HepG2 (cell line): ENCODE data around the gene RPL39. TPM values are rescaled to one million over a fixed set of nuclear protein-coding genes. Genes with fewer than 3 reads are reported as not detected.
A peak's percentile ranks its signal among the peaks of the same experiment; 100 is the strongest.

ENCODE experiments used
- CHD4 ChIP-seq: fragments of 200-600 bp; sonication (generic); IDR thresholded peaks from 2 replicates; pipeline ENCODE4 v1.7.0; 2017; ENCODE audit warnings: mild to moderate bottlenecking, low read length, borderline replicate concordance
- FOXP1 ChIP-seq, 2 experiments: fragments of 450-650 bp in 1 of 2; IDR thresholded peaks; 2 replicates each; pipeline ENCODE4 v1.6.1; 2017 to 2018; ENCODE audit warnings: antibody characterized with exemption in 1 of 2
- MEIS2 ChIP-seq: sonication (generic); formaldehyde crosslinking; IDR thresholded peaks from 2 replicates; pipeline ENCODE4 v1.9.0; 2021; ENCODE audit warnings: mild to moderate bottlenecking, missing genetic modification reagents
- NR1H2 ChIP-seq: sonication (generic); formaldehyde crosslinking; IDR thresholded peaks from 2 replicates; pipeline ENCODE4 v1.8.1; 2022; ENCODE audit warnings: low read depth, missing genetic modification reagents, borderline replicate concordance
- SMARCC2 ChIP-seq: fragments of 450-650 bp; IDR thresholded peaks from 2 replicates; pipeline ENCODE4 v1.6.1; 2017; ENCODE audit warnings: antibody characterized with exemption, mild to moderate bottlenecking
- SP5 ChIP-seq: IDR thresholded peaks from 2 replicates; pipeline ENCODE4 v1.6.1; 2016; ENCODE audit warnings: low read depth, borderline replicate concordance
- ZNF552 ChIP-seq: sonication (generic); formaldehyde crosslinking; IDR thresholded peaks from 2 replicates; pipeline ENCODE4 v1.9.0; 2022; ENCODE audit warnings: missing genetic modification reagents, mild to moderate bottlenecking, borderline replicate concordance
- ZNF773 ChIP-seq: sonication (generic); formaldehyde crosslinking; IDR thresholded peaks from 2 replicates; pipeline ENCODE4 v1.4.0; 2020; ENCODE audit warnings: missing genetic modification reagents, borderline replicate concordance
- polyA plus RNA-seq, 8 experiments: library from polyadenylated mRNA; depleted of rRNA in 3 of 8; stranded (reverse) in 7 of 8; unstranded in 1 of 8; fragments of >200 nt; fragmentation: Illumina TruSeq in 4 of 8; extraction: Trizol in 4 of 8; gene quantifications; 2 replicates each; pipeline versions ENCODE4 v1.2.1 to v1.2.3, GENCODE V29; 2011 to 2016; ENCODE audit warnings: low read depth in 4 of 8, missing spikeins in 1 of 8, mixed read lengths in 1 of 8; ENCODE audit not compliant: insufficient read depth in 1 of 8
- total RNA-seq, 5 experiments: library from RNA; depleted of rRNA; stranded (reverse); fragments of >200 nt; fragmentation: Illumina TruSeq; extraction: Trizol; gene quantifications; 2 replicates each; pipeline ENCODE4 v1.2.3, GENCODE V29; 2016; ENCODE audit warnings: low read depth in 1 of 5
- TF ChIP-seq, protein P1 (sequence below): sonication (generic); formaldehyde crosslinking; IDR thresholded peaks from 2 replicates; pipeline ENCODE4 v1.8.0; 2022; ENCODE audit warnings: mild to moderate bottlenecking, missing genetic modification reagents, borderline replicate concordance
- TF ChIP-seq, protein P2 (sequence below): sonication (generic); formaldehyde crosslinking; IDR thresholded peaks from 2 replicates; pipeline ENCODE4 v1.4.0; 2020; ENCODE audit warnings: missing genetic modification reagents
- TF ChIP-seq, protein P3 (sequence below): sonication (generic); formaldehyde crosslinking; IDR thresholded peaks from 2 replicates; pipeline ENCODE4 v1.5.1; 2020; ENCODE audit warnings: missing genetic modification reagents, mild to moderate bottlenecking, borderline replicate concordance
- TF ChIP-seq, protein P4 (sequence below): sonication (generic); formaldehyde crosslinking; IDR thresholded peaks from 2 replicates; pipeline ENCODE4 v1.5.1; 2020; ENCODE audit warnings: mild to moderate bottlenecking, missing genetic modification reagents, moderate library complexity

RPL39 gene
- total and polyA plus RNA-seq, 2 of the 13 experiments (the other 11 are each of a cell fraction or from before 2014, with no cell fraction given), result 2,312 to 3,547 TPM

DNA sequence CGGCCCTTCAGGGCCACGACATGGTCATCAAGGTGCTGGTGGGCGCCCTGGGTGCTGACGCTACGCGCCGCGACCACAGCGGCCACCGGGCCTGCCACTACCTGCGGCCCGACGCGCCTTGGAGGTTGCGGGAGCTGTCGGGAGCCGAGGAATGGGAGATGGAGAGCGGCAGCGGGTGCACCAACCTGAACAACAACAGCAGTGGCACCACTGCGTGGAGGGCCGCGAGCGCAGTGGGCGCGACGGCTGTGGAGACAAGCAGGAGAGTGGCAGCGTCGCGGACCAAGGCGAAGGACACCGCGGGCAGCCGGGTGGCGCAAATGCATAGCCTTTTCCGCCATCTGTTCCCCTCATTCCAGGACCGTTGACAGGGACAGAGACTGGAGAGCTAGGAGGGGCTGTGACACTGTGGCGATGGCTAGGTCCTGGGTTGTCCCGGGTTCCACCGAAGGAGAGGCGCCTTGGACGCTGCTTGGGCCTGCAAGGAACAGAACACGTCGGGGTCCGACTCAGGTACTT is 32.1 kb downstream of the RPL39 start (continued):
- TF ChIP-seq, protein P1, sequence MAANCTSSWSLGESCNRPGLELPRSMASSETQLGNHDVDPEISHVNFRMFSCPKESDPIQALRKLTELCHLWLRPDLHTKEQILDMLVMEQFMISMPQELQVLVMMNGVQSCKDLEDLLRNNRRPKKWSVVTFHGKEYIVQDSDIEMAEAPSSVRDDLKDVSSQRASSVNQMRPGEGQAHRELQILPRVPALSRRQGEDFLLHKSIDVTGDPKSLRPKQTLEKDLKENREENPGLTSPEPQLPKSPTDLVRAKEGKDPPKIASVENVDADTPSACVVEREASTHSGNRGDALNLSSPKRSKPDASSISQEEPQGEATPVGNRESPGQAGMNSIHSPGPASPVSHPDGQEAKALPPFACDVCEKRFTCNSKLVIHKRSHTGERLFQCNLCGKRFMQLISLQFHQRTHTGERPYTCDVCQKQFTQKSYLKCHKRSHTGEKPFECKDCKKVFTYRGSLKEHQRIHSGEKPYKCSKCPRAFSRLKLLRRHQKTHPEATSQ, result no peak
- no peak for TF ChIP-seq NR1H2 (CRISPR knock-in tag)
- TF ChIP-seq SMARCC2, result no peak
- TF ChIP-seq SP5 (CRISPR knock-in tag), result no peak
- no peak for TF ChIP-seq MEIS2 (CRISPR knock-in tag)
- TF ChIP-seq CHD4, result no peak
- TF ChIP-seq, protein P2, sequence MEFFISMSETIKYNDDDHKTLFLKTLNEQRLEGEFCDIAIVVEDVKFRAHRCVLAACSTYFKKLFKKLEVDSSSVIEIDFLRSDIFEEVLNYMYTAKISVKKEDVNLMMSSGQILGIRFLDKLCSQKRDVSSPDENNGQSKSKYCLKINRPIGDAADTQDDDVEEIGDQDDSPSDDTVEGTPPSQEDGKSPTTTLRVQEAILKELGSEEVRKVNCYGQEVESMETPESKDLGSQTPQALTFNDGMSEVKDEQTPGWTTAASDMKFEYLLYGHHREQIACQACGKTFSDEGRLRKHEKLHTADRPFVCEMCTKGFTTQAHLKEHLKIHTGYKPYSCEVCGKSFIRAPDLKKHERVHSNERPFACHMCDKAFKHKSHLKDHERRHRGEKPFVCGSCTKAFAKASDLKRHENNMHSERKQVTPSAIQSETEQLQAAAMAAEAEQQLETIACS (CRISPR knock-in tag), result no peak
- TF ChIP-seq, protein P3, sequence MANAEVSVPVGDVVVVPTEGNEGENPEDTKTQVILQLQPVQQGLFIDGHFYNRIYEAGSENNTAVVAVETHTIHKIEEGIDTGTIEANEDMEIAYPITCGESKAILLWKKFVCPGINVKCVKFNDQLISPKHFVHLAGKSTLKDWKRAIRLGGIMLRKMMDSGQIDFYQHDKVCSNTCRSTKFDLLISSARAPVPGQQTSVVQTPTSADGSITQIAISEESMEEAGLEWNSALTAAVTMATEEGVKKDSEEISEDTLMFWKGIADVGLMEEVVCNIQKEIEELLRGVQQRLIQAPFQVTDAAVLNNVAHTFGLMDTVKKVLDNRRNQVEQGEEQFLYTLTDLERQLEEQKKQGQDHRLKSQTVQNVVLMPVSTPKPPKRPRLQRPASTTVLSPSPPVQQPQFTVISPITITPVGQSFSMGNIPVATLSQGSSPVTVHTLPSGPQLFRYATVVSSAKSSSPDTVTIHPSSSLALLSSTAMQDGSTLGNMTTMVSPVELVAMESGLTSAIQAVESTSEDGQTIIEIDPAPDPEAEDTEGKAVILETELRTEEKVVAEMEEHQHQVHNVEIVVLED (CRISPR knock-in tag), result no peak
- TF ChIP-seq, protein P4, sequence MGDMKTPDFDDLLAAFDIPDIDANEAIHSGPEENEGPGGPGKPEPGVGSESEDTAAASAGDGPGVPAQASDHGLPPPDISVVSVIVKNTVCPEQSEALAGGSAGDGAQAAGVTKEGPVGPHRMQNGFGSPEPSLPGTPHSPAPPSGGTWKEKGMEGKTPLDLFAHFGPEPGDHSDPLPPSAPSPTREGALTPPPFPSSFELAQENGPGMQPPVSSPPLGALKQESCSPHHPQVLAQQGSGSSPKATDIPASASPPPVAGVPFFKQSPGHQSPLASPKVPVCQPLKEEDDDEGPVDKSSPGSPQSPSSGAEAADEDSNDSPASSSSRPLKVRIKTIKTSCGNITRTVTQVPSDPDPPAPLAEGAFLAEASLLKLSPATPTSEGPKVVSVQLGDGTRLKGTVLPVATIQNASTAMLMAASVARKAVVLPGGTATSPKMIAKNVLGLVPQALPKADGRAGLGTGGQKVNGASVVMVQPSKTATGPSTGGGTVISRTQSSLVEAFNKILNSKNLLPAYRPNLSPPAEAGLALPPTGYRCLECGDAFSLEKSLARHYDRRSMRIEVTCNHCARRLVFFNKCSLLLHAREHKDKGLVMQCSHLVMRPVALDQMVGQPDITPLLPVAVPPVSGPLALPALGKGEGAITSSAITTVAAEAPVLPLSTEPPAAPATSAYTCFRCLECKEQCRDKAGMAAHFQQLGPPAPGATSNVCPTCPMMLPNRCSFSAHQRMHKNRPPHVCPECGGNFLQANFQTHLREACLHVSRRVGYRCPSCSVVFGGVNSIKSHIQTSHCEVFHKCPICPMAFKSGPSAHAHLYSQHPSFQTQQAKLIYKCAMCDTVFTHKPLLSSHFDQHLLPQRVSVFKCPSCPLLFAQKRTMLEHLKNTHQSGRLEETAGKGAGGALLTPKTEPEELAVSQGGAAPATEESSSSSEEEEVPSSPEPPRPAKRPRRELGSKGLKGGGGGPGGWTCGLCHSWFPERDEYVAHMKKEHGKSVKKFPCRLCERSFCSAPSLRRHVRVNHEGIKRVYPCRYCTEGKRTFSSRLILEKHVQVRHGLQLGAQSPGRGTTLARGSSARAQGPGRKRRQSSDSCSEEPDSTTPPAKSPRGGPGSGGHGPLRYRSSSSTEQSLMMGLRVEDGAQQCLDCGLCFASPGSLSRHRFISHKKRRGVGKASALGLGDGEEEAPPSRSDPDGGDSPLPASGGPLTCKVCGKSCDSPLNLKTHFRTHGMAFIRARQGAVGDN (CRISPR knock-in tag), result peak; percentile 7; the same call in 1 of the 2 replicates
- TF ChIP-seq FOXP1 (IDR thresholded peaks at IDR 0.05), result no peak
- no peak for TF ChIP-seq FOXP1 (CRISPR knock-in tag; IDR thresholded peaks at IDR 0.05)
- no peak for TF ChIP-seq ZNF552
- no peak for TF ChIP-seq ZNF773 (CRISPR knock-in tag)
